HepG2 (cell line): ENCODE measurements around the gene B4GALT4. TPM values are rescaled to one million over a fixed set of nuclear protein-coding genes. Genes with fewer than 3 reads are reported as not detected.

Experiments
- ATAC-seq: fragments of 200-7000 bp; cut with Tn5 transposase; 3 replicates; pipeline ENCODE4 v1.9.1; 2020; ENCODE audit warnings: mild to moderate bottlenecking, moderate library complexity
- BruUV-seq: library from RNA; stranded (reverse); fragments of 400-500 nt; replicated peaks from 2 replicates; lab custom pipeline; 2021; lab: Mats Ljungman, UMichigan
- CTCF ChIA-PET: fragments of 300-600 bp; formaldehyde crosslinking; extraction: SDS; loops from one replicate; lab custom pipeline; 2021; ENCODE audit warnings: low total read pairs, inconsistent platforms, low intra/inter-chr PET ratio; lab: Yijun Ruan, JAX
- POLR2A ChIA-PET: fragments of 350-600 bp; sonication (Branson Sonifier 250); formaldehyde crosslinking; loops from one replicate; lab custom pipeline; 2020; ENCODE audit warnings: antibody characterized with exemption, inconsistent platforms; lab: Yijun Ruan, JAX
- DNase-seq: peaks from one replicate; pipeline ENCODE4 v3.0.0-alpha.2; 2015; ENCODE audit warnings: low spot score
- FAIRE-seq: peaks from 3 replicates; lab custom pipeline; 2011; peaks lifted over from hg19 to GRCh38; lab: Jason Lieb, UNC
- H2AFZ ChIP-seq: one replicate; pipeline ENCODE4 v1.6.1; 2011; ENCODE audit warnings: low read length, inconsistent platforms
- H3K27ac ChIP-seq: fragments of 300-600 bp; 3 replicates; pipeline ENCODE4 v1.8.0; 2011; ENCODE audit warnings: mixed run types, mild to moderate bottlenecking, mixed read lengths, low read length, inconsistent platforms; ENCODE audit not compliant: insufficient read depth; ENCODE audit errors: extremely low read length
- H3K27me3 ChIP-seq, 2 experiments: fragments of 200-600 bp in 1 of 2; 2 replicates in 1 of 2; 3 replicates in 1 of 2; pipeline versions ENCODE4 v1.6.0 to v1.8.0; 2011; ENCODE audit warnings: low read length in 2 of 2, mild to moderate bottlenecking in 2 of 2, moderate library complexity in 2 of 2, inconsistent platforms in 1 of 2; ENCODE audit not compliant: insufficient read depth in 2 of 2, control insufficient read depth in 1 of 2
- H3K36me3 ChIP-seq, 2 experiments: fragments of 200-600 bp in 1 of 2; replicated peaks in 1 of 2; 2 replicates in 1 of 2; 3 replicates in 1 of 2; pipeline versions ENCODE4 v1.5.1 to v1.8.0; 2011; ENCODE audit warnings: low read length in 2 of 2, inconsistent platforms in 1 of 2; ENCODE audit not compliant: insufficient read depth in 2 of 2, control insufficient read depth in 1 of 2
- H3K4me1 ChIP-seq: 2 replicates; pipeline ENCODE4 v1.5.1; 2012; ENCODE audit warnings: low read length, inconsistent platforms; ENCODE audit not compliant: insufficient read depth
- H3K4me2 ChIP-seq: 2 replicates; pipeline ENCODE4 v1.6.0; 2011; ENCODE audit warnings: low read depth, low read length, inconsistent platforms
- H3K4me3 ChIP-seq, 3 experiments: fragments of 200-600 bp in 1 of 3; sonication (generic), shearing (Covaris generic) in 1 of 3; replicated peaks in 1 of 3; 2 replicates each; pipeline ENCODE4 v1.5.1; 2011 to 2016; ENCODE audit warnings: low read length in 3 of 3, inconsistent platforms in 2 of 3, low read depth in 2 of 3, mild to moderate bottlenecking in 2 of 3, control low read depth in 1 of 3, mixed read lengths in 1 of 3; ENCODE audit not compliant: insufficient read depth in 1 of 3
- H3K79me2 ChIP-seq: one replicate; pipeline ENCODE4 v1.6.1; 2011; ENCODE audit warnings: low read length, inconsistent platforms; ENCODE audit not compliant: insufficient read depth
- H3K9ac ChIP-seq: 2 replicates; pipeline ENCODE4 v1.6.0; 2011; ENCODE audit warnings: mild to moderate bottlenecking, low read depth, low read length, inconsistent platforms; ENCODE audit not compliant: insufficient read depth
- H3K9me3 ChIP-seq: 2 replicates; pipeline ENCODE4 v1.5.1; 2012; ENCODE audit warnings: mild to moderate bottlenecking, low read length
- H4K20me1 ChIP-seq: 2 replicates; pipeline ENCODE4 v1.6.0; 2011; ENCODE audit warnings: inconsistent platforms, mild to moderate bottlenecking, low read length, moderate library complexity; ENCODE audit not compliant: insufficient read depth
- HNF4G ChIP-seq, 2 experiments: sonication (generic) in 1 of 2; formaldehyde crosslinking in 1 of 2; IDR thresholded peaks; 2 replicates each; pipeline versions ENCODE4 v1.4.0 to v1.6.1; 2011 to 2020; ENCODE audit warnings: borderline replicate concordance in 2 of 2, low read depth in 2 of 2, mild to moderate bottlenecking in 2 of 2, low read length in 1 of 2, missing genetic modification reagents in 1 of 2, moderate library complexity in 1 of 2
- KAT8 ChIP-seq: IDR thresholded peaks from 2 replicates; pipeline ENCODE4 v1.6.1; 2016; ENCODE audit warnings: missing genetic modification reagents, missing compliant biosample characterization
- KLF6 ChIP-seq: IDR thresholded peaks from 2 replicates; pipeline ENCODE4 v1.8.0; 2016; ENCODE audit warnings: missing biosample characterization, missing genetic modification reagents
- RARA ChIP-seq: IDR thresholded peaks from 2 replicates; pipeline ENCODE4 v1.6.1; 2016; ENCODE audit warnings: missing genetic modification reagents, missing compliant biosample characterization
- RNF219 ChIP-seq: sonication (generic); formaldehyde crosslinking; IDR thresholded peaks from 2 replicates; pipeline ENCODE4 v1.5.0; 2020; ENCODE audit warnings: mild to moderate bottlenecking, missing genetic modification reagents
- SETDB1 ChIP-seq: sonication (generic); formaldehyde crosslinking; IDR thresholded peaks from 2 replicates; pipeline ENCODE4 v1.5.1; 2020; ENCODE audit warnings: missing genetic modification reagents, mild to moderate bottlenecking, borderline replicate concordance
- YEATS4 ChIP-seq: sonication (generic); formaldehyde crosslinking; IDR thresholded peaks from 2 replicates; pipeline ENCODE4 v1.4.0; 2020; ENCODE audit warnings: missing genetic modification reagents, borderline replicate concordance
- WGBS: methylation state at CpG from one replicate; pipeline ENCODE4 v1.1.6; 2017; ENCODE audit warnings: low lambda C conversion rate; 5-methylcytosine and 5-hydroxymethylcytosine counted together
- in situ Hi-C: cut with HindIII; loops from 2 replicates; pipeline ENCODE4 v1.10.0; 2017; ENCODE audit warnings: low pct_unique_long_range_greater_than_20kb; ENCODE audit not compliant: extremely low pct_ligation_motif_present
- intact Hi-C: fragments of 100-400 bp; cut with micrococcal nuclease; formaldehyde crosslinking; loops from one replicate; pipeline ENCODE4 v1.10.0; 2022; ENCODE audit not compliant: unreplicated experiment
- polyA plus RNA-seq, 8 experiments: library from polyadenylated mRNA; depleted of rRNA in 3 of 8; stranded (reverse) in 7 of 8; unstranded in 1 of 8; fragments of >200 nt; fragmentation: Illumina TruSeq in 4 of 8; extraction: Trizol in 4 of 8; gene quantifications; 2 replicates each; pipeline versions ENCODE4 v1.2.1 to v1.2.3, GENCODE V29; 2011 to 2016; ENCODE audit warnings: low read depth in 4 of 8, missing spikeins in 1 of 8, mixed read lengths in 1 of 8; ENCODE audit not compliant: insufficient read depth in 1 of 8
- total RNA-seq, 5 experiments: library from RNA; depleted of rRNA; stranded (reverse); fragments of >200 nt; fragmentation: Illumina TruSeq; extraction: Trizol; gene quantifications; 2 replicates each; pipeline ENCODE4 v1.2.3, GENCODE V29; 2016; ENCODE audit warnings: low read depth in 1 of 5
- TF ChIP-seq, protein P1 (sequence below): sonication (generic); formaldehyde crosslinking; conservative IDR thresholded peaks from 2 replicates; pipeline ENCODE4 v1.4.0; 2020; ENCODE audit warnings: mild to moderate bottlenecking, missing genetic modification reagents, moderate library complexity

Gene B4GALT4
- total and polyA plus RNA-seq, 2 of the 13 experiments (the other 11 are each of a cell fraction or from before 2014, with no cell fraction given), result 16.9 to 29.0 TPM

- BruUV-seq, result no TSS peak
- H3K4me1 ChIP-seq, result peaks cover 22% of the 10 kb centered on the region
- no peak overlapping the region for H3K4me3 ChIP-seq
- H3K27ac ChIP-seq, result no peak overlapping the region
- H4K20me1 ChIP-seq, result no peaks in the 10 kb centered on the region; the same call in 1 of the 2 replicates
- ChIA-PET CTCF (no interaction called here), POLR2A (no interaction called here)
- intact Hi-C loops (no loop called here), in situ Hi-C loops (no loop called here)
- H3K4me2 ChIP-seq, result no peak overlapping the region
- DNase-seq (no peak), ATAC-seq (no peak), FAIRE-seq (no peak)
- H3K79me2 ChIP-seq, result no peaks in the 10 kb centered on the region
- H3K36me3 ChIP-seq, result peaks cover 13 to 58% of the 10 kb centered on the region in 2 experiments
- H2AFZ ChIP-seq, result no peak overlapping the region
- WGBS, result 96% methylated on average over 2 of the region's 2 CpGs
- TF ChIP-seq HNF4G (IDR thresholded peaks at IDR 0.05; ENCODE audit: borderline replicate concordance, low read depth, low read length) (no peak), HNF4G (CRISPR knock-in tag; IDR thresholded peaks at IDR 0.05; ENCODE audit: borderline replicate concordance, low read depth) (no peak), KAT8 (no peak)
- no peaks in the 10 kb centered on the region for H3K27me3 ChIP-seq
- H3K9me3 ChIP-seq, result no peaks in the 10 kb centered on the region
- H3K9ac ChIP-seq, result no peak overlapping the region
Observed at GRCh38 chr3:119228373-119229145, 12.1 kb downstream of the B4GALT4 start.

DNA sequence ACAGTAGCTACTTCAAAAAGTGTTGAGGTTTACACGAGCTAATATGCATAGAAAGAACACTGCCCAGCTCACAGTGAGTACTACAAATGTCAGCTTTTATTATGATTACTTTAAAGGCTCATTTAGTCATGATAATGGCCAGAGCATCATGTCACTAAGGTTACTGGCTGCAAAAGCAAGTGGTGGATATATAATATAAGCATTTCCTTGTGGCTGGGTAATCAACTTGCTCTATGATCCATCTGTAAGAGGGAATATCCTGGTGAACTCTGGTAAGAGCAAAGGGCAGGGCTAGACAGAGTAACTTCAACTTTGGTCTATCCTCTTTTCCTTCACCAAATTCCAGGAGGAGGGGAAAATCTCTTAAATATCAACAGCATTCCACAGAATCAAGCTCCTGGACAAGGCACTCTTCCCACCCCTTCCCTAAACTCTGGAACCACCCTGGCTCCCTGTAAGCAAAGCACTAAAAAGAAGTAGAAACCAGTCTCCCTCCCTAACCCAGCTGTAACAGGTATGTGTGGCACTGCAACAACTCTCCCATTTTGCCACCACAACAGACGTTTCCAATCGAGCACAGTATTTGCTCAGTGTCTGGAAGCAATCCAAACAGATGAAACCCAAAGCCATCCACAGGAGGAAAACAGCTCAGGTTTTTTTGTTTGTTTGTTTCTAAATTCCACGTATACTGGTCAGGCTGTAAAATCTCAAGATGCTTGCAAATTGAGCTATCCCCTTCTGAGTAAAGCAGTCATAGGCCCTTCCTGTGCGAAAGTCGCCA lies 13.4 kb downstream of the B4GALT4 start:
- intact Hi-C loops, result no loop called here
- CTCF ChIA-PET, result no interaction called here
- peak overlapping the region; percentile 43 for H3K4me2 ChIP-seq
- peaks cover 20 to 63% of the 10 kb centered on the region in 2 experiments for H3K36me3 ChIP-seq
- no peak overlapping the region for H3K4me3 ChIP-seq
- H2AFZ ChIP-seq, result no peak overlapping the region
- H3K27me3 ChIP-seq, result no peaks in the 10 kb centered on the region
- POLR2A ChIA-PET, result interaction anchor here (1.8 kb wide), 1 partner anchor 14 kb away, joined by 10 read pairs; the partner anchor contains the start of gene B4GALT4
- FAIRE-seq (peak; percentile 60), DNase-seq (peak; percentile 15), ATAC-seq (peak; percentile 79)
- in situ Hi-C loops, result no loop called here
- no TSS peak for BruUV-seq
- H3K9ac ChIP-seq, result no peak overlapping the region
- H3K4me1 ChIP-seq, result peaks cover 20% of the 10 kb centered on the region
- H3K27ac ChIP-seq, result peak overlapping the region; percentile 56
- no peaks in the 10 kb centered on the region; the same call in 1 of the 2 replicates for H4K20me1 ChIP-seq
- WGBS, result 63% methylated on average over 6 of the region's 6 CpGs
- H3K9me3 ChIP-seq, result no peaks in the 10 kb centered on the region
- no peaks in the 10 kb centered on the region for H3K79me2 ChIP-seq
- TF ChIP-seq RNF219 (CRISPR knock-in tag) (no peak), RARA (CRISPR knock-in tag) (no peak), KLF6 (CRISPR knock-in tag) (no peak), YEATS4 (CRISPR knock-in tag) (no peak), SETDB1 (CRISPR knock-in tag) (no peak)
- TF ChIP-seq, protein P1, sequence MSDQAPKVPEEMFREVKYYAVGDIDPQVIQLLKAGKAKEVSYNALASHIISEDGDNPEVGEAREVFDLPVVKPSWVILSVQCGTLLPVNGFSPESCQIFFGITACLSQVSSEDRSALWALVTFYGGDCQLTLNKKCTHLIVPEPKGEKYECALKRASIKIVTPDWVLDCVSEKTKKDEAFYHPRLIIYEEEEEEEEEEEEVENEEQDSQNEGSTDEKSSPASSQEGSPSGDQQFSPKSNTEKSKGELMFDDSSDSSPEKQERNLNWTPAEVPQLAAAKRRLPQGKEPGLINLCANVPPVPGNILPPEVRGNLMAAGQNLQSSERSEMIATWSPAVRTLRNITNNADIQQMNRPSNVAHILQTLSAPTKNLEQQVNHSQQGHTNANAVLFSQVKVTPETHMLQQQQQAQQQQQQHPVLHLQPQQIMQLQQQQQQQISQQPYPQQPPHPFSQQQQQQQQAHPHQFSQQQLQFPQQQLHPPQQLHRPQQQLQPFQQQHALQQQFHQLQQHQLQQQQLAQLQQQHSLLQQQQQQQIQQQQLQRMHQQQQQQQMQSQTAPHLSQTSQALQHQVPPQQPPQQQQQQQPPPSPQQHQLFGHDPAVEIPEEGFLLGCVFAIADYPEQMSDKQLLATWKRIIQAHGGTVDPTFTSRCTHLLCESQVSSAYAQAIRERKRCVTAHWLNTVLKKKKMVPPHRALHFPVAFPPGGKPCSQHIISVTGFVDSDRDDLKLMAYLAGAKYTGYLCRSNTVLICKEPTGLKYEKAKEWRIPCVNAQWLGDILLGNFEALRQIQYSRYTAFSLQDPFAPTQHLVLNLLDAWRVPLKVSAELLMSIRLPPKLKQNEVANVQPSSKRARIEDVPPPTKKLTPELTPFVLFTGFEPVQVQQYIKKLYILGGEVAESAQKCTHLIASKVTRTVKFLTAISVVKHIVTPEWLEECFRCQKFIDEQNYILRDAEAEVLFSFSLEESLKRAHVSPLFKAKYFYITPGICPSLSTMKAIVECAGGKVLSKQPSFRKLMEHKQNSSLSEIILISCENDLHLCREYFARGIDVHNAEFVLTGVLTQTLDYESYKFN (CRISPR knock-in tag), result peak; percentile 35; the same call in 1 of the 2 replicates
